Measurements from ENCODE around the gene PLXNA4.

DNA sequence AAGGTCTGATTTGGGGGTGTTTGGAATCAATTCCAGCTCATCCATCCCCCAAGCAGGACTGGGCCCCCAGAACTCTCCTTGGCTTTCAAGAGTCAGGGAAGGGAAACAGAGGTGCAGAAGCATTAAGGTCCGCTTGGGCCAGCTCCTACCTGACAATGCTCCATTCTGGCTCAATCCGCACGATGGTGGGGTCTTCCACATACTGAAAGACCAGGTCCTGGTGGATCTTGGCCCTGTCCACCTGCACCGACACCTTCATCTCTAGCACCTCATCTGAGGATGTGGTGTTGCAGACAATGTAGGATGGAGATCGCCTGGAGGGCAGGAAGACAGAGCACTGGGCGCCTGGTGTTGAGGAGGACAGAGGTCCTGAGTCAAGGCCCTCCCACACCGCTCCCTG, 391.1 kb downstream of the PLXNA4 start:
- TF ChIP-seq, protein P1, sequence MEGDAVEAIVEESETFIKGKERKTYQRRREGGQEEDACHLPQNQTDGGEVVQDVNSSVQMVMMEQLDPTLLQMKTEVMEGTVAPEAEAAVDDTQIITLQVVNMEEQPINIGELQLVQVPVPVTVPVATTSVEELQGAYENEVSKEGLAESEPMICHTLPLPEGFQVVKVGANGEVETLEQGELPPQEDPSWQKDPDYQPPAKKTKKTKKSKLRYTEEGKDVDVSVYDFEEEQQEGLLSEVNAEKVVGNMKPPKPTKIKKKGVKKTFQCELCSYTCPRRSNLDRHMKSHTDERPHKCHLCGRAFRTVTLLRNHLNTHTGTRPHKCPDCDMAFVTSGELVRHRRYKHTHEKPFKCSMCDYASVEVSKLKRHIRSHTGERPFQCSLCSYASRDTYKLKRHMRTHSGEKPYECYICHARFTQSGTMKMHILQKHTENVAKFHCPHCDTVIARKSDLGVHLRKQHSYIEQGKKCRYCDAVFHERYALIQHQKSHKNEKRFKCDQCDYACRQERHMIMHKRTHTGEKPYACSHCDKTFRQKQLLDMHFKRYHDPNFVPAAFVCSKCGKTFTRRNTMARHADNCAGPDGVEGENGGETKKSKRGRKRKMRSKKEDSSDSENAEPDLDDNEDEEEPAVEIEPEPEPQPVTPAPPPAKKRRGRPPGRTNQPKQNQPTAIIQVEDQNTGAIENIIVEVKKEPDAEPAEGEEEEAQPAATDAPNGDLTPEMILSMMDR (IDR thresholded peaks at IDR 0.05; ENCODE audit: low read depth, low read length) = no peak
- TF ChIP-seq EZH2phosphoT487 (IDR thresholded peaks at IDR 0.05; ENCODE audit: low read depth) = no peak
